GM19193 (cell line): ENCODE measurements around the gene EGR1.

ENCODE experiments used
- POLR2A ChIP-seq: IDR thresholded peaks from 4 replicates; pipeline ENCODE4 v1.6.1; 2011; ENCODE audit not compliant: insufficient read depth, insufficient read length; ENCODE audit errors: extremely low read depth

The EGR1 gene

GRCh38 chr5:138448070-138448469, 17.2 kb upstream of the EGR1 start:
- no peak for TF ChIP-seq POLR2A

GRCh38 chr5:138448481-138449398, 16.5 kb upstream of the EGR1 start:
- no peak for TF ChIP-seq POLR2A

DNA sequence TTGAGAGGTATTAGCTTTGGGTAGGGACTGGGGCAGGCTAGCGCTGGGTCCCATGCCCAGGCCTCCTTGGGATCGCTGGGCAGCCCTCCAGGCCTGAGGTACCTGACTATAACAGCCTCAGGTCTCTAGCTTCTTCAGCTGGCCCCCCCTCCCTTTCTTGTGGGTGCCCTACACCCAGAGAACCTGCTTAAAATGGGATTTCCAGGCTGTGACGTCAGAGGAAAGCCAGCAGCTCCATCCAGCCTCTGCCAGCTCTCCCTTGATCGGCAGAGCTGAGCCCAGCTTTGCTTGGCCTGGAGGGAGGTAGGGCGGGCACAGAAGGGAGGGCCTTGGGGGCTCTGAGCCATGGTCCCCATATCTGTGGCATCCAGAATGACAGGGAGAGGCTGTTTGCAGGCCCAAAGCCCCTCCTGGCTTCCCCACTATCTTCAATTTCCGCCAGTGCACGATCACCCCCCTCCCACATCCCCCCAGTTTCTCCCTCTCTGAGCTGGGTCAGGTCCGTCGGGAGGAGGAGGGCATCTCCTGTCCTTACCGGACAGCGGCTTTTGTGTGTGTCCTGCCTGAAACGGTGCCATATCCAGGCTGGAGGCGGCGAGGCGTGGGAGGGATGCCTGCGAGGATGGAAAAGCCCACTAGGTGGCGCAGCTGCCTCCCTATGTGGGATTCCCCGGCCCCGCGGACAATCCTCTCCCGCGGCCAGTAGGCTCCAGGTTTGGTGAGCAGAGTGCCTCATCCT, 15.6 kb upstream of the EGR1 start:
- TF ChIP-seq POLR2A: no peak

DNA sequence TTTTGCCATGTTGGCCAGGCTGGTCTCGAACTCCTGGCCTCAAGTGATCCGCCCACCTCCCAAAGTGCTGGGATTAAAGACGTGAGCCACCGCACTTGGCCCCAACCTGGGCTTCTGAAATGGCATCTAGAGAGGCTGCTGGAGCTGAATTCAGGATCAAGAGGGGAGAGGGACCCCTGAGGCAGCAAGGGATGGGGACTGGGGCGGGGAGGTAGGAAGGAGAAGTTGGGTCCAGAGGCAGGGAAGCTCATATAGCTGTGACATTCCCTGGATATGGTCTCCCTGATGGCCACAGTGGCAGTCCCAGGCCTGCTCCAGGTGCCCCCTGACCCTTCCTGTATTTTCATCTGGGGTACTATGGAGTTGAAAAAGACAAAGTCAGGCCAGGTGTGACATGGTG, 14.3 kb upstream of the EGR1 start:
- TF ChIP-seq POLR2A: no peak

DNA sequence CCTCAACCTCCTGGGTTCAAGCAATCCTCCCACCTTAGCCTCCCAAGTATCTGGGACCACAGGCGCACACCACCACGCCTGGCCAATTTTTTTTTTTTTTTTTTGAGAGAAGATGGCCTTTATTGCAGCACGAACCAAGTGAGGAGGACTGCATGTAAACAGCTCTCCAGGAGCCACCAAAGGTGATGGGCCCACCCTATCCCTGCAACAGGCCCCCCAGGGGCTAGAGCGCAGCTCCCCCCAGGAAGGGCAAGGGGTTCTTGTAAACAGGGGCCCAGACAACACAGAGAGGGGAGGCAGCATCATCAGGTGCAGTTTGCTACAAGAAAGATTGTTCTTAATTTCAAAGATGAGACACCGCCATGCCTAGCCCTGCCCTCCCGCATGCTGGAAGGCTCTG, 12.6 kb upstream of the EGR1 start:
- no peak for TF ChIP-seq POLR2A

DNA sequence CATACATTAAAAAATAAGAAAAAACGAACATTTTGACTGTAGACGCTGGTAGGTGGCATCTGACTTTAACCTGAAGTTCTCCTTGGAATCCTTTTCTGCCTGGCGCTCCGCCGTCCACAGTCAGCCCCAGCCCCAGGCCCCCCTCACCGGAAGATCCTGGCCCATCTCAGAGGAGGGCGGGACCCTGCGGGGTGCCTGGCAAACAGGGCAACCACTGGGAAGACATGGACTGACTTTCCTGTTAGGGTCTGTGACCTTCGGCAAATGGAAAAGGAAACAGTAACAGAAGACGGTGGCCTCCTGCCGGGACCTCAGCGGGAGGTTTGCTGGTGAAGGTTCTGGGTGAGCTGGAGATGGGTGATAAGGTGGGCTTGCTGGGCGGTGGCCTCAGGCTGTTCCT, 11.7 kb upstream of the EGR1 start:
- TF ChIP-seq POLR2A: no peak

GRCh38 chr5:138454121-138454520, 11.2 kb upstream of the EGR1 start:
- no peak for TF ChIP-seq POLR2A

DNA sequence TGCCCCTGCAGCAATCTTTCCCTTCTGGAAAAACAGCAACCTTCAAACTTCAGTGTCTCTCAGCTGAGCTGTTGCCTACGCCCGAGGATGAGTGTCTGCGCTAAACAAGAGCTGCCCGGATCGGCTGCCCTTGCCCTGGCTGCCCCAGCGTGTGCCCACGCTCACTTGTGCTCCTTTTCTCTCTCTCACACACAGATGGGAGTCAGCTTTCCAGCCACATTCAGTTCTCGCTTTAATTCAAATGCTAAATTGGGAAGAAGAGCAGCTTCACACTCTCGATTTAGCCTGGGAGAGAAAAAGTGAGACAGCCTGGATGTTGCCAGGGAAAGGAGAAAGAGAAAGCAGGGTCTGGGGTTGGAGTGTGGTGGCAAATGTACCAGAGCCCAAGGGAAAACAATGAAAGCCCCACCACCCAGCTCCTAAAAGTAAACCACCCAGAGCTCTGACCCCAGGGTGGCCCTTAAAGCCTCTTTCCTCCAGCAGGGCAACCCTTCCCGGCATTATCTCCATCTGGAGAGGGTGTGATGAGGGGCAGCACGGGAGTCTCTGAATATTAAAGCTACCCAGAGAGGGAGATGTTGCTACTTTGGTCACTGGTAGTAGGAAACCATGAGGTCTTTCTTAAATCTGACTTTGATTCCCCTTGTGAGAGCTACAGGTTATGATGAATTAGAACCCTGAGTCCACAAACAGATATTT, 9.9 kb upstream of the EGR1 start:
- no peak for TF ChIP-seq POLR2A

DNA sequence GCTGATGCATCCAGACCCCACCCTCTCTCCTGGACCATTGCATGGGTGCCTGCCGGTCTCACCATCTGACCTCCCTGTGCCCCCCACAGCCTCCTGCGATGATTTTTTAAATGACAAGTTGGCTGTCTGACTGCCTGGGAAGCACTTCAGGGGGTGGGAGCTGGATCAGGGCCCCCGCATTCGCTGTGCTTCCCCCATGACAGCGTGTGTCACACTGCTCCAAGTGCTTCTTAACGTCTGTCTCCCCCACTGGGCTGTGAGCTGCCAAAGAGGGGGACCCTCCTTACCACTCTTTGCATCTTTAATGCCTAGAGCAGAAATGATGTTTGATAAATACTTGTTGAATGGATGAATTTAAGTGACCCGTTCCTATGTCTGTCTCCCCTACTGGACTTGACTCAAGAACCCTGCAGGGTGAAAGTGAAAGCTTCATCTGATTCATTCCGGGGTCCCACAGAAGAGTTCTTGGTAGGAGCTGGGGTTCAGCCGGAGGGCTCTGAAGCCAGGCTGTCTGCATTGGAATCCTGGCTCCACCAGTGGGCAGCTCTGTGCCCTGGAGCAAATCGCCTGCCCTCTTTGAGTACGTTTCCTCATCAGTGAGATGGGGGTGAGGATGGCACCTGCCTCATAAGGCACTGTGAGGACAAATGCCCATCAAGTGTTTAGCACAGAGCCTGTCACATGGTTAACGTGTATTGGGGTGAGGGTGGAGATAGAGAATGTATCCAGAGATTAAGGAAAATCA, 7.6 kb upstream of the EGR1 start:
- TF ChIP-seq POLR2A: no peak

- no peak for TF ChIP-seq POLR2A
These were observed 6.9 kb upstream of the EGR1 start for GRCh38 chr5:138458384-138458783.

GRCh38 chr5:138458856-138459255, 6.4 kb upstream of the EGR1 start:
- no peak for TF ChIP-seq POLR2A

DNA sequence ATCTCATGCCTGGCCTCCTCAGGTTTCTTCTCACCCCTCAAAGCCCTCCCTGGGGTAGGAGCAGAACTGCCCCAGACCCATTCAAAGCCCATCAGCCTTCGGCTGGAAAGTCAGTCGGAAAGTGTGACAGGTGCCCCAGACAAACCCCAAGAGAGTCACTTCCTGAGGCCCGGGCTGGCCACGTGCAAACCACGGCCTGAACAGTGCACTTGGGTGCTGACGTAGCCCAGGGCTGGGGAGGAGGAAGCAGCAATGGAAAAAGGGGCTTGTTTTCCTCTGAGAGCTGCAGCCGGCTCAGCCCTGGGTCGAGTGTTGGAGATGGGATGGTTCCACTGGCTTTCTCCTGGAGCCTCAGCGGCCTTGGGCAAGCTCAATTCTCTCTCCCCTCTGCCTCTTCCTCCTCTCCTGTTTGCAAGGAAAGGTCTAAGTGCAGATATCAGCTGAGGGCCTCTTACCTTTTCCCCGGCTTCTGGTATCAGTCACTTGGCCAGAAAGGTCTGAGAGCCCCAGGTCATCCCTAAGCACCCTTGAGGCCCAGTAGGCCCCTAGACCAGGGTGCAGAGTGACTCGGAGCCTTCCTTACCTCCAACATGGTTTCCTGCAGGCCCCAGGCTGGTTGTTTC, 5.9 kb upstream of the EGR1 start:
- no peak for TF ChIP-seq POLR2A

GRCh38 chr5:138460032-138460693, 5.1 kb upstream of the EGR1 start:
- TF ChIP-seq POLR2A: no peak

DNA sequence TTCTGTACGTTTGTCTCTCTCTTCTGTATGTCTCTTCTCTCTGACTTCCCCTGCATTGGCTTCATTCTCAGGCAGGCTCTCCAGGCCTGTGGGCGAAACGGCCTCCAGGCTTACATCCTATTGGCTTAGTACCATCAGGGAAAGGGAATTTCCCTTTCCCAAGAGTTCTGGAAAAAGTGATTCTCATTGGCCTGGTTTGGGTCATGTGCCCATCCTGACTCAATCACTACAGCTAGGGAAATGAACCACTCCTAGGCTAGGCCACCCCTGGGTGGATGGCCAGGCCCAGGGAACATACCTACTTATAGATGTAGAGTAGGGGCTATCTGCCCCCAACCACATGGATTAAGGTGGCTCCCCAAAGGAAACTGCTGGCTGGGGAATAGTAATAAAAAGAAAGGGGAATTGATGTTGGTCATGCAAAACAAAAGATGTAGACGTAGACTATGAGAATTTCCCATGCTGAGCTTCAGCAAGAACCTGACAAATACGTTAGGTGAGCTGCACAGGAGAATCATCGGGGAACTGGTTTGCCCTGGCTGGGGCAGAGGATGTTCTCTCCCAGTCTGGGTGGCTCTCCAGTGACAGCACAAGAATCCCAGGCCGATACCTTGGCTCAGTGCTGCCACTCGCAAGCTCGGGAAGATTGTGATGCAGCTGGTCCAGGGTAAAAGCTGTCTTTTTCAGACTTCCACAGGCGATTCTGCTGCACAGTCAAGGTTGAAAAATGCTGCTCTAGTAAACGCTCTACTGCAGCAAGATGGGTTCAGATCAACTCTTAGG, 3.7 kb upstream of the EGR1 start:
- TF ChIP-seq POLR2A: no peak
